ENCODE measurements around the gene FAM168A.

The FAM168A gene

GRCh38 chr11:73597956-73598718, at the start of gene FAM168A:
FAM168A (minus strand) TSS chr11:73598112; CDS start chr11:73468474, 129,638 bp downstream.
- peak; percentile 100 for DNase-seq

GRCh38 chr11:73647459-73648100, 49.7 kb upstream of the FAM168A start:
- DNase-seq: peak; percentile 100

GRCh38 chr11:73645972-73646631, 48.2 kb upstream of the FAM168A start, which contains the start of gene PLEKHB1:
PLEKHB1 (plus strand) TSS chr11:73646581; CDS start chr11:73646609, 28 bp downstream.
- no peak for DNase-seq

GRCh38 chr11:73645121-73645969, 47.4 kb upstream of the FAM168A start:
- no peak for DNase-seq

- no peak for DNase-seq
These were observed 43.8 kb upstream of the FAM168A start for GRCh38 chr11:73641668-73642067.

GRCh38 chr11:73640592-73640991, 42.7 kb upstream of the FAM168A start:
- no peak for DNase-seq

GRCh38 chr11:73637012-73637411, 39.1 kb upstream of the FAM168A start:
- DNase-seq: no peak

- no peak for DNase-seq
These were observed 38.3 kb upstream of the FAM168A start for GRCh38 chr11:73636249-73636648.

- no peak for DNase-seq
These were observed 37.8 kb upstream of the FAM168A start for GRCh38 chr11:73635721-73636120.

- no peak for DNase-seq
These were observed 36.1 kb upstream of the FAM168A start for GRCh38 chr11:73633999-73634398.

GRCh38 chr11:73632996-73633395, 35.1 kb upstream of the FAM168A start:
- no peak for DNase-seq

GRCh38 chr11:73629907-73630306, 32.0 kb upstream of the FAM168A start:
- DNase-seq: no peak

- peak; percentile 95 for DNase-seq
These were observed 27.9 kb upstream of the FAM168A start for GRCh38 chr11:73625696-73626318.

- DNase-seq: no peak
These were observed 25.8 kb upstream of the FAM168A start for GRCh38 chr11:73623686-73624085.

GRCh38 chr11:73622926-73623593, 25.1 kb upstream of the FAM168A start:
- no peak for DNase-seq

- no peak for DNase-seq
These were observed 16.7 kb upstream of the FAM168A start for GRCh38 chr11:73614591-73614990.

GRCh38 chr11:73612601-73613140, 14.8 kb upstream of the FAM168A start:
- no peak for DNase-seq

GRCh38 chr11:73598719-73599379, 937 bp upstream of the FAM168A start:
- no peak for DNase-seq

GRCh38 chr11:73597336-73597955, 466 bp downstream of the FAM168A start:
- peak; percentile 55 for DNase-seq

- DNase-seq: no peak
These were observed 1.4 kb downstream of the FAM168A start for GRCh38 chr11:73596547-73596946.

All from DMS53 (cell line).